IPS DF 19.7 (cell line): ENCODE data around the gene TGM2.
A peak's percentile ranks its signal among the peaks of the same experiment; 100 is the strongest.
"Not testable (repeated sequence)": the region's sequence is repeated elsewhere in the genome, so short reads cannot be mapped to it uniquely, and the experiment has no call there.

Experiments
- DNase-seq: peaks from one replicate; pipeline ENCODE4 v3.0.0-alpha.2; 2013; ENCODE audit warnings: low read depth, low spot score

TGM2 gene

DNA sequence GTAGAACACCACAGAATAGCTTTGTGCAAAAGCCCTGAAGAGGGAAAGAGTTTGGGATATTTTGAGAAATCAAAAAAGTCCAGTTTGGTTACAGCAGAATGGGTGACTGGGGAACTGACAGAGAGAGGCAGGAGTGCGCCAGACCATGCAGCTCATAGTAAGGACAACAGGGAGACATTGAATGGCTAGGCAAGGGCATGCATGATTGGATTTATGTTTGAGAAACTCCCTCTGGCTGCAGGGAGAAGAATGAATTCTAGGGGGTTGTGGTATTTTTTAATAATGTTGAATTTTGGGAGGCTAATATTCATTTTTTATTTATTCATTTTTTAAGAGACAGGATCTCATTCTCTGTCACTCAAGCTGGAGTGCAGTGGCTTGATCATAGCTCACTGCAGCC is 49.9 kb downstream of the TGM2 start:
- no peak for DNase-seq

DNA sequence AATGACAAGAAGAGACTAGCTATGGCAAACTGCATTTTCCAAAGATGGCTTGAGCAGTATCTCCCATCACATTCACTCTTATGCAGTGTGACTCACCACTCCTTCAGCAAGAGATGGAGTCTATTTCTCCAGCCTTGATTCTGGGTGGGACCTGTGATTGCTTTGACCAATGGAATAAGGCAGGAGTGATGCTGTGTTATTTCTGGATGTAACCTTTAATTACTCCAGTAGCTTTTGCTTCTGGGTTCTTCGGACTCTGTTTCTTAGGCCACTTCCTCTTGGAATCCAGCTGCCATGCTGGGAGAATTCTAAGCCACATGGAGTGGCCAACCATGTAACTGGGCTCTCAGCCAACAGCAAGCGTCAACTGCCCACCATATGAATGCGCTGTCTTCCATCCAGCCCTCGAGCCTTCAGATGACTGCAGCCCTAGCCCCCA is 50.7 kb downstream of the TGM2 start:
- no peak for DNase-seq

DNA sequence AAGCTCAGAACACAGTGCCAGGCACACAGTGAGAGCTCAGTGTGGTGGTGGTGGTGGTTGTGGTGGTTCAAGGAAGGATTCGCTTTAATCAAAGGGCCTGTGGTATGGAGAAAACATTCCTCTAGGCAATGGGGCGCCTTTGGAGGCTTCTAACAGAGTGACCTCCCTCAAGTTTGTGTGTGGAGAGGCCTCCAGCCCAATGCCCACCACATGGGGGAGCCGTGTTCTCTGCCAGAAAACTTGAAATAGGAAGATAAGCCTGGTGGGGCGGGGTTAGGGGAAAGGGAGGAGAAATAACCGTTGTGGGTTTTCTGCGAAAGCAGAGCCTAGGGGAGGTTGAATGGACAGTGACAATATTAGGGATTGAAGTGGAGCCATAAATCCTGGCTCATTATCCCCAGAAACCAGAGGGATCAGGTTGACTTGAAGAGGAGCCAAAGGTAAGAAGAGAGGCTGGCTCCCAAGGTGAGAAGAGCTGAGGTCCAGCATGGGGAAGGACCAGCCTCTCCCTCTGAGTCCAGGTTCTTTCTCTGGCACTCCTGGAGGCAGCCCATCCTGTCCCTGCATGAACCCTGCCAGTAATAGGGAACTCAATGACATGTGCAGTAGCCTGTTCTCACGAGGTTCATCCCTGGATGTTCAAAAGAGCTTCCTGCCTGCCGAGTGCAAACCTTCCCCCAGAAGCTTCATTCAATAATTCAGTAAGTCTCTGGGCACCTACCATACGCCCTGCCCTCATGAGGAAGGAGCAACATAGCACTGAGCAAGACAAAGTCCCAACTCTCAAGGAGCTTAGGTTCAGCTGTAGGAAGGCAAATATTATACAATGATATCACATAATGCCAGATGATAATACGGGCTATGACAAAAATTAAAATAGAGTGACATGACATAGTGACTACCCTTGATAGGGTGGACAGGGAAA is 51.4 kb downstream of the TGM2 start:
- peak; percentile 30 for DNase-seq

DNA sequence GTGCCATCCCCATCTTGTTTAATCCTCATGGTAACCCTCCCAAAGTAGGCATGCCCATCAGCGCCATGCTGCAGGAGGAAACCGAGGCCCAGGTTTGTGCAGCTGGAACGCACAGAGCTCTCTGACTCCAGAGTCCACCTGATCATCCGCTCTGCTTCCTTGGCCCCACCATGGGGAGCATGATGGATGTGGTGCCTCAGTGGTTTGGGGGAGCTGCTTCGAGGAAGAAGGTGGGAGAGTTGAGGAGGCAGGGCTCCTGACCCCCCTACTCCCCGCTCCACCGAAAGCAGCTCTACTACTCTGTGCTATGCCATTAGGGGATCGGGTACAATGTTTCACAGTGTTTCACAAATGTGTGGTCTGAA is 52.2 kb downstream of the TGM2 start:
- no peak for DNase-seq

DNA sequence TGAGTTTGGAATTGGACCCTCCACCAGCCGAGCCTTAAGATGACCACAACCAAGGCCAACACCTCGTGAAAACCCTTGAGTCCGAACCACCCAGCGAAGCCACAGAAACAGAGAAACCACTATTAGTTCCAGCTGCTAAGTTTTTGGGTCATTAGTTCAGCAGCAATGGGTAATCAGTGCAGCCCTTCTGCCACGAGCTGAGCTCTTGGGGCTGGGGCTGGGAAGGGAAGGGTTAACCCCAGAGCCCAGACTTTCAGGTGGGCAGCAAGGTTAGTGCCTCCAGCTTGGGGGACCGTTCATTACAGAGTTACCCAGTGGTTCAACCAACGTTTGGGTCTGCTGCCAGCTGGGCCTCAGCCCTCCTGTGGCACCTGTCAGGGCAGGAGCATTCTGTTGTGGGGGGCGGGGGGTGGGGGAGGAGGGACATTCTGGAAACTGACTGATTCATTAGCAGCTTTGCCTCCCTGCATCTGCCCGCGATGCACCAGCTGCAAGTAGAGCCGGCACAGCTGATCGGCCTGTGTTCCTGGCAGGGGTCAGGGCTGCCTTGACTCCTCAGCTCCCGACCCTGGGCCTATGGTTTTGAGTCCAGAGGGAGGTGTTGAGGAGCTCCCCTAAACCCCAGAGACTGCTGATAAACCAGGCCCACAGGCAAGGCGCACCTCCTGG is 52.7 kb downstream of the TGM2 start:
- no peak for DNase-seq

DNA sequence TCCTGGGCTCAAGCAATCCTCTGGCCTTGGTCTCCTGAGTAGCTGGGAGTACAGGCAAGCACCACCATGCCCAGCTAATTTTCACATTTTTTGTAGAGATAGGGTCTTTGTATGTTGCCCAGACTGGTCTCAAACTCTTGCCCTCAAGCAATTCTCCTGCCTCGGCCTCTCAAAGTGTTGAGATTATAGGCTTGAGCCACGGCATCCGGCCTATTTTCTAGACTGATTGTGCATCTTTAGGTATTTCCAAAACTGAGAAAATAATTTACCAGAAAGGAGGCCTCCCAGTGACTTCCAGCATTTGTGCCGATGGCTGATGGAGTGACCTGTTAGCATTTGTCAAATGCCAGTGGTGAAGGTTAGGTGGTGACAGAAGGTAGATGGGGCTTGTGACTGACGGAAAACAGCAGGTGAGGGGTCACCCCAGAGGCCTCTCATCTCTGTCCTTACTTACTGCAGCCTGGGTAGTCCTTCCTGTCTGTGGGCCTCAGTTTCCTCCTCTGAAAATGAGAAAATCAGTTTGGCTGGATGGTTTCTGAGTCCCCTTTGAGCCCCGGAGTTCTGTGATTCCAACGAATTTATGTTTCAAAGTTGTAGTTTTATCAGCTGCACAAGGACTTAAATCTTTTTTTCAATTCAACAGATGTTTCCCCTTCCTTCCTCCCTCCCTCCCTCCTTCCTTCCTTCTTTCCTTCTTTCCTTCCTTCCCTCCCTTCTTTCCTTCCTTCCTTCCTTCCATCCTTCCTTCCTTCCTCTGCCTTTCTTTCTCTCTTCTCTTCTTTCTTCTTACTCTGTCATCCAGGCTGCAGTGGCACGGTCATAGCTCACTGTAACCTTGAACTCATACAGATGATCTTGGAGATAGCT is 53.5 kb downstream of the TGM2 start:
- DNase-seq: no peak

DNA sequence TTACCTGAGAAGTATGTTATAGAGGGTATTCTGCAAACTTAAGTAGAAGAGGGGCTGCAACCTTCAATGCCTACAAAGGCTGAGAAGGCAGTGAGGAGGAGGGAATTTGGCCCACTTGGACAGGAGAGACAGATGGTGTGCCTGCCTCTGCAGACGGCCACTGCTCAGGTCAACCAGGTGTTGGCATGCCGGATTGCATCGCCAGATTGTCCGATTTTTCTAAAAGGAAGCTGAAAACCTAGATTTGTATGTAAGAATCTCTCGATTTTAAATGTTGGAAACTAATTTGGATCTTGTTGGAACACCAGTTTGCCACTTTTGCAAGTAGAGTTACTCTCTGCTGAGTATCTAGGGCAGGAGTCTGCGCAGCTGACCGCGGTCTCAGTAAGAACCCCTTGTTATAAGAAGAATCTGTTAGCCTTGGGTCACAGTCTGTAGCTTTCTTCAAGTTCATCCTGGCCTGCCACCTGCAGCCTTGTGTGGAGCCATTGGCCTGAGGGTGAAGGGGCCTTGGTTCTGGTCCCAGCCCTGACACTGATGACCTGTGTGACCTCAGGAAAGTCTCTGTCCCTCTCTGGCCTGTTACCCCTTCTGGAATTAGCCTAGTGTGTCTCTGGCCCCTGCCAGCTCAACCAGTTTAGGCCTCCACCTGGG is 54.4 kb downstream of the TGM2 start:
- DNase-seq: no peak

DNA sequence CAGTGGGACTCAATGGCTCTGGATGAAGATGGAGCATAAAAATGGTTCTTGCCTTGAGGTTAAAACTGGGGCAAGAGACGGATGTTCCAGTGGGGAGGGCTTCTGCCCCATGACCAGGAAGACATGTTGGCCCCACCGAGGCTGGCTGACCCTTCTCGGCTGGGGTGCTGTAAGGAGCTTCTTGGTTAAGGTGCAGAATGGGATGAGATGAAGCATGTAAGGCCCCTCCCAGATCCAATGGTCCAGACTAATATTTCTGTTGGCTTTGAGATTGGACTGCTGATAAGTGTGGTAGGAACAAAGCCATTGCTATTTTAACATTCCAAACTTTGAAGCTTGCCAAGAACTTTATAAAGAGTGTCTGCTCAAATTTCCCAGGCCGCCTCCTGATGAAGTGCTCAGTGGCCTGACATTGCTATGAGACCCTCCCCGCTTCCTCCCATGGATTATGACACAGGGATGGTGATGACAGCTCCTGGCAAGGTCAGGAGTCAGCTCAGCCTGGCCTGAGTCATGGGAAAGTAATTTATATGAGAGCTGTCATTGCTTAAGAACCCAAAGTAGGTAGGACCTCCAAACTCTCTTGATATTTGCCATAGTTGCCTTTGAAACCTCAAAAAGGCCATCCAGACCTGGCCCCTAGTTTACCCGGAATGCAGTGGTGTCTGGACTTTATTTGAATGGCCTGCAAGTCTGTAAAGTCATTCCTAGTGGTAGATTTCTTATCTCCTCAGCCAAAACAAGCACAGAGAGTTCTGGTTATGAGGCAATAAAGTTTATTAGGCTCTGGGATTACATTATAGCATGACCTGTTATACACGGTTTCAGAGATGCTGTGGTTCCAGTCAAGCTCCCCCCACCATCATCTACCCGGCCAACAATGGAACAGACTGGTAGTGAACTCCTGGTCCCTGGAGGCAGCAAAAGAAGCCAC is 55.2 kb downstream of the TGM2 start:
- DNase-seq: no peak

DNA sequence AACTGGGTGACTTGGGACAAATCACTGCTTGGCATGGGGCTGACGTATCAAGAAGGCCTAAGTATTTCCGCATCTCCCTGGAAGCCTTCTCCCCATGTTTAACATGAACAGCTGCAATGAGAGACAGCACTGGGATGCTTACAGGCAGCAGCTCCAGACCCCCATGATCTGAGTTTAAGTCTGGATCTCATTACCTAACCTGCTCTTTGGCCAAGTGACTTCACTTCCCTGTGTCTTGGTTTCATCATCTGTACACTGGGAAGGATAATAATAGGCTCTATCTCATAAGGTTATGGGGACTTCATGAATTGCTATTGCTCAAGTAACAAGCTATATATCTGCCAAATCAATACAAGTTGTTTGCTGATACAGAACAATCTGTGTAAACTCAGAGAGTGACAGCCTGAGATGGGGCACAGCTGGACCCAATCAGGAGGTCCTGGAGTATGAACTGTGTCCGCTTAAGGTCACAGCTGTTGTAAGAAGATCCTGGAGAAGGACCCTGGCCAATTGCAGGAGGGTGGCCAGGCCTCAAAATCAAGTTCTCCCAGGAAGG is 56.0 kb downstream of the TGM2 start:
- no peak for DNase-seq

DNA sequence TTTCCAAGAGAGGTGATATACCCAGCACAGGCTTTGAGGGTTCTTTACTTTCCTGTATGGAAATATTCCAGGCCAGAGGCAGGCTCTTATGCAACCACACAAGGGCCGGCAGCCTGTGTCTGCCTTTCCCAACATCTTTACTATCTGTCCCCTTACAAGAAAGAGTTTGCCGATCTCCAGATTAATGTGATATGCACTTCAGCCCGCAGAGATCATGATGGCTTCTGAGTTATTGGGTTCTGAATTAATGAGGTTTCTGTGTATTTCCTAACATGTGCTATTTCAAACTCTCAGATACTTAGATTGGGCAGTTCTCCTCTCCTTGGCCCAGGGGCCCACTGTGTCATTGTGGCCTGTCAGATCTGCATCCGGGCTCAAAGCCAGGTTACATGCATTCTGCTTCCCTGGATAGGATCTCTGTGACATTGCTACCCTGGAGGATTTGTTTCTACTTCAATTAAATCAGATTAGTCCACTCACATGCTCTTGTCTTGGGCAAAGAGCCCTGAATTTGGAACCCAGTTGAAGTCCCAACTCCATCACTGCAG is 56.6 kb downstream of the TGM2 start:
- no peak for DNase-seq

DNA sequence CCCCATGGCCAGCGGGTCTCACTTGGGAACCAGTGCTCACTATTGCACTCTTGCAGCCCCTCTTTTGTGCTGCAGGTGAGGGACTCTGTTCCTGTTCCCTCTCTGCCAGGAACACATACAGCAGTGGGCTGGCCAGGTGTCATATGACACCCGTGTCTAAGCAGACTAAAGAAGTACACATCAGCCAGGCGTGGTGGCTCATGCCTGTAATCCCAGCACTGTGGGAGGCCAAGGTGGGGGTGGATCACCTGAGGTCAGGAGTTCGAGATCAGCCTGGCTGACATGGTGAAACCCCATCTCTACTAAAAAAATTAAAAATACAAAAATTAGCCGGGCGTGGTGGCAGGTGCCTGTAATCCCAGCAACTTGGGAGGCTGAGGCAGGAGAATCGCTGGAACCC is 57.2 kb downstream of the TGM2 start:
- DNase-seq: not testable (repeated sequence)

DNA sequence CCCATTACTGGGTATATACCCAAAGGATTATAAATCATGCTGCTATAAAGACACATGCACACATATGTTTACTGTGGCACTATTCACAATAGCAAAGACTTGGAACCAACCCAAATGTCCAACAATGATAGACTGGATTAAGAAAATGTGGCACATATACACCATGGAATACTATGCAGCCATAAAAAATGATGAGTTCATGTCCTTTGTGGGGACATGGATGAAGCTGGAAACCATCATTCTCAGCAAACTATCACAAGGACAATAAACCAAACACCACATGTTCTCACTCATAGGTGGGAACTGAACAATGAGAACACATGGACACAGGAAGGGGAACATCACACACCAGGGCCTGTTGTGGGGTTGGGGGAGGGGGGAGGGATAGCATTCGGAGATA is 57.7 kb downstream of the TGM2 start:
- DNase-seq: not testable (repeated sequence)

DNA sequence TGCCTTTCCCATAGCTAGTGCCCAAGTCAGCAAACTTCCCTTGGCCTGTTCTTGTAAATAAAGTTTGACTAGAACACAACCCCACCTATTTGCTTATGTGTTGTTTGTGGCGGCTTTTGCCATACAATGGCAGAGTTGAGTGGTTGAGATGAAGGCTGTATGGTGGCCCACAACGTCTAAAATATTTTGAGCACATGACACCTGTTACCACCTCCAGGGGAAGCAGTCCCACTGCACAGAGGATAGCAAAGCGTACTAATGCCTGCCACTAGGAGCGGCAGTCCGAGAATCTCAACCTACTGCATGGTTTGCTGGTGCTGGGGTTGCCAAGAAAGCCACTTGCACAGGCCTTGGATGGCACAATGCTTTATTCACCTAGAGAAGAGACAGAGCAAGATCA is 58.6 kb downstream of the TGM2 start:
- DNase-seq: no peak

DNA sequence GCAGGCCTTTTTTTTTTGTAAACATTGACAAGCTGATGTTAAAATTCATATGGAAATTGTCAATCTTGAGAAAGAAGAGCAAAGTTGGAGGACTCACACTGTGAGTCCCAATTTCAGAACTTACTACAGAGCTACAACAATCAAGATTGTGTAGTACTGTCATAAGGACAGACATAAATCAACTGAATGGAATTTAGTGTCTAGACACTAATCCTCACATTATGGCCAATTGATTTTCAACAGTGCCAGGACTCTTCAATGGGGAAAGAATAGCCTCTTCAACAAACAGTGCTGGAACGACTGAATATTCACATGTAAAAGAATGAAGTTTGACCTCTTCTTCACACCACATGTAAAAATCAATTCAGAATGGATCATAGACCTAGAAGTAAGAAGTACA is 60.8 kb downstream of the TGM2 start:
- no peak for DNase-seq

DNA sequence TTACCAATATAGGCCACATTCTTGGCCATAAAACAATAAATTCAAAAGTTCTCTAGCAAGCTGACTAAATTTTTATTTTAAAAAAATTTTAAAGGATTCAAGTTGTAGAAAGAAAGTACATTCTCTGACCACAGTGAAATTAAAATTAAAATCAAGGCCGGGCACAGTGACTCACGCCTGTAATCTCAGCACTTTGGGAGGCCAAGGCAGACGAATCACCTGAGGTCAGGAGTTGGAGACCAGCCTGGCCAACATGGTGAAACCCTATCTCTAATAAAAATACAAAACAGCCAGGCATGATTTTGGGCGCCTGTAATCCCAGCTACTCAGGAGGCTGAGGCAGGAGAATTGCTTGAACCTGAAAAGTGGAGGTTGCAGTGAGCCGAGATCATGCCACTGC is 62.9 kb downstream of the TGM2 start:
- not testable (repeated sequence) for DNase-seq

DNA sequence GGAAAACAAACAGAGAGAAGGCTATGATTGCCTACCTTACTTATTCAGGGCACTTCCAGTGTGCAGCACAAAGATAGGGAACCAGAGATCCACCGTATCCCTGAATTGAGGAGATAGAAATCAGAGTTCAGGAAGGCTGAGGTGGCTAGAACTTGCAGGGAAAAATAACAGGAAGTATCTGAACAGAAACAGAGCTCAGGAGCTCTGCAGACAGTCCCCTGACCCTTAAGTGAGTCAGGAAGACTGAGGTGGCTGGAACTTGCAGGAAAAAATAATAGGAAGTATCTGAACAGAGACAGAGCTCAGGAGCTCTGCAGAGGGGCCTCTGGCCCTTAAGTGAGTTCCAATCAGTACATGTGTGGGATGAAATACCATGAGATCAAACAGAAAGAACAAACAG is 66.1 kb downstream of the TGM2 start:
- DNase-seq: no peak

DNA sequence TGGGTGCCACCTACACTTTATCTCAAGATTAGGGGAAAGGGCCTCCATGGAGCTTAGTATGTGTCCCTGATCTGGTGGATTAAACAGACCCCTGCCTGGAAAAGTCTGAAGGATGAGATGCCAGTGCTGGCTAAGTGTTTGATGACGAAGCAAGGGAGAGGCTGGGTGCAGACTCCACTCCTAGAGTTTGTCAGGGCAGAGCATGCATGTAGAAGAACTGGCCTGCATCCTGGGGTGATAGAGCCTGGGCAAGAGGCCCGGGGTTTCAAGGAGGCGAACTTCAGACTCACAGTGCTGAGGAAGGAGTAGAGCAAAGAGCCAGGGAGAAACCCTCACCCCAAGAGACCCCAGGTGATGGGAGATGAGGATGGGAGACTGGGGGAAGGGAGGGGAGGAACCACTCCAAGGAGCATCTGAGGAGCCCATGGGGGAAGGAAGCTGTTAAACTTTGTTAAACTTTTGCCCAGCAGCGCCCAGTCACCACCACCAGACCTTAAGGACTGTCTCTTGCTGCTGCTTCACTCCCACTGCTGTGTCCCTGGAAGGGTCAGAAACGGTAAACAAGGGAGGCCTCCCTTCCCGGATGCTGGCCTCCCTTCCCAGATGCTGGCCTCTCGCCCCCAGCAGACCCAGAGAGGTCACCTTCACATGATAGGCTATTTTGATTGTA is 69.9 kb downstream of the TGM2 start:
- no peak for DNase-seq

DNA sequence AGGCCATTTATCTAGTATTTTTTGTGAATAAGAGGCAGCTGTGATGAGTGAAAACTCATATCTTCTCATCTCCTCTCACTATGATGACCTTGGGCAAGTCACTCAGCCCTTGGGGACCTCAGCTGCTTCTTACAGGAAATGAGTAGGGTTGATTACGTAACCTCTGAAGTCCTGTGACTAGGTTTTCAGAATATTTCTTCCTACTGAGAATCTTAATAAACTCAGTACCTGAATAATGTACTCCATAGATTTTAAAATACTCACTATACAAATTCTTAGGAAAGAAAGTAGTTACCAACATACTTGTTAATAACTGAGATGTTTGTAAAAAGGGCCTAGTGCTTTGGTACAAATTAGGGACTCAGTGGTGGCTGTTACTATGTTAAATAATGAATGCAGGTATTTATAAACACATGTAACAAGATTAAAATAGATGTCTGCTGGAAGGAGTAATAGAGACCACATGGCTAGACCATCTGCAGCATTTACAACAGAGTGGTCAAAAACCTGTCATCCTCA is 70.6 kb downstream of the TGM2 start:
- DNase-seq: no peak

DNA sequence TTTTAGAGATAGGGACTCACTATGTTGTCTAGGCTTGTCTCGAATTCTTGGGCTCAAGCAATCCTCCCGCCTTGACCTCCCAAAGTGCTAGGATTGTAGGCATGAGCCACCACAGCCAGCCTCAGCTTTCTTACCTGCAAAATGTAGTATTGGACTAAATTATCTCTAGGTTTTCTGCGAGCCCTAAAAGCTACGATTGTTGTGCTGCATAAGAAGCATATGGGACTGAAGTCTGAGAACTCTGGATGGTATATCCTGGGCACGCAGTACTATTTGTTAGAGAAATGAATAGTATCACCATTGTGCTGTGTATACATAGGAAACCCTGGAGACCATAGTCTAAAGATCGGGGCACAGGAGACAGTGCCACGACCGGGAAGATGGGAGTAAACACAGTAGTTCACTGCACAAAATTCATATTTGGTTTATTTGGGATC is 71.4 kb downstream of the TGM2 start:
- no peak for DNase-seq
